Prostate gland (tissue), 2 donors: Measurements from ENCODE around the gene LMX1B. TPM values are rescaled to one million over a fixed set of nuclear protein-coding genes. Genes with fewer than 3 reads are reported as not detected.

Source experiments
- DNase-seq: peaks from one replicate; pipeline ENCODE4 v3.0.0-alpha.2; 2019; ENCODE audit warnings: low spot score
- H3K27ac ChIP-seq, 2 donors: fragments of 200-600 bp; sonication (generic); 2 replicates each; pipeline ENCODE4 v1.5.1; 2017 to 2019
- H3K27me3 ChIP-seq: fragments of 200-600 bp; sonication (generic); replicated peaks from 2 replicates; pipeline ENCODE4 v1.5.1; 2019; ENCODE audit not compliant: insufficient read depth
- H3K36me3 ChIP-seq, 2 donors: fragments of 200-600 bp; sonication (generic); 1 replicate in 1 of 2; 2 replicates in 1 of 2; pipeline versions ENCODE4 v1.5.1 to v1.8.1; 2017 to 2019
- H3K4me1 ChIP-seq: fragments of 200-600 bp; sonication (generic); replicated peaks from 2 replicates; pipeline ENCODE4 v1.5.1; 2019
- H3K4me3 ChIP-seq, 2 donors: fragments of 200-600 bp; sonication (generic); 2 replicates each; pipeline ENCODE4 v1.5.1; 2017 to 2019
- H3K9me3 ChIP-seq: fragments of 200-600 bp; sonication (generic); 2 replicates; pipeline ENCODE4 v1.5.1; 2017
- POLR2A ChIP-seq: fragments of 450-650 bp; IDR thresholded peaks from one replicate; pipeline ENCODE4 v1.6.1; 2016; ENCODE audit warnings: antibody characterized with exemption, mild to moderate bottlenecking
- POLR2AphosphoS5 ChIP-seq: sonication (generic); formaldehyde crosslinking; IDR thresholded peaks from one replicate; pipeline ENCODE4 v1.6.1; 2017; ENCODE audit warnings: antibody characterized with exemption
- WGBS: methylation state at CpG from one replicate; pipeline ENCODE4 v1.1.5; 2018; 5-methylcytosine and 5-hydroxymethylcytosine counted together
- intact Hi-C: fragments of 100-400 bp; cut with DNase I; formaldehyde crosslinking; loops from one replicate; pipeline ENCODE4 v1.14.2; 2022
- total RNA-seq, 2 donors: library from RNA; depleted of rRNA; stranded (reverse); fragments of >200 nt; gene quantifications; one replicate each; pipeline ENCODE4 v1.1.0, GENCODE V29; 2016
- TF ChIP-seq, protein P1 (sequence below), 4 experiments: fragments of 200-600 bp in 2 of 4; fragments of 450-650 bp in 2 of 4; sonication (generic) in 2 of 4; IDR thresholded peaks; 1 replicate in 3 of 4; 2 replicates in 1 of 4; pipeline ENCODE4 v1.5.1; 2016 to 2019; ENCODE audit warnings: antibody characterized with exemption in 4 of 4, mild to moderate bottlenecking in 2 of 4, moderate library complexity in 2 of 4

LMX1B gene
- total RNA-seq, 2 donors from 2014 or later = 0.18 to 2.1 TPM

DNA sequence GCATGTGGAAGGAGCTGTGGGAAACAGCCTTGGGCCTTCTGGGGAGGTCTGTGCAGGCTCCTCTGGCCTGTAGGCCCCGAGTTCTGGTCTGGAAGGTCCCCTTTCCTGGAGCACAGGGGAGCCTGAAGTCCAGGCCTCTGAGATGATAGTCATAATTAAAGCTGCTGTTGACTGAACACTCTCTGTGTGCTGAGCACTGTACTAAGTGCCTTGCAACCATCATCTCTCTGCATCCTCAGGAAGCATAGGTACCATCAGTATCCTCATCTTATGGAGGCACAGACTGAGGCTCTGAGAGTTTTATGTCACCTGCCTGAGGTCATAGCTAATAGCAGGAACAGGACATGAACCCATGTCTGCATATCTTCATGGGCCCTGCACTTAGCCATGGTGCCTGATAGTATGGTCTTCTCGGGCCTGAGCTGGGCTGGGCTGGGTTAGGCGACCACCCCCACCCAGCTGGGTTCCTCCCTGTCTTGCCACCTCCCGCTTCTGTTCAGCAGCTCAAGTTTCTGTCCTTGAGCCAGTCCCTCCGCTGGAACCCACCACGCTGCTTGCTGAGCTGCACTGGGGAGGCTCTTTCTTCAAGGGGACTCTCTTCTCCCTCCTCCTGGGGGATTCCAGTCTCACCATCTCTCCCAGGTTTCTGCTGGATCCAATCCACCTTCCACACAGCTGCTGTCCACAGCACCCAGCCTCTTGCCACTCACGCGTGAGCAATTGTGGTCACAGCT lies 27.6 kb downstream of the LMX1B start:
- intact Hi-C loops = no loop called here
- TF ChIP-seq, protein P1, sequence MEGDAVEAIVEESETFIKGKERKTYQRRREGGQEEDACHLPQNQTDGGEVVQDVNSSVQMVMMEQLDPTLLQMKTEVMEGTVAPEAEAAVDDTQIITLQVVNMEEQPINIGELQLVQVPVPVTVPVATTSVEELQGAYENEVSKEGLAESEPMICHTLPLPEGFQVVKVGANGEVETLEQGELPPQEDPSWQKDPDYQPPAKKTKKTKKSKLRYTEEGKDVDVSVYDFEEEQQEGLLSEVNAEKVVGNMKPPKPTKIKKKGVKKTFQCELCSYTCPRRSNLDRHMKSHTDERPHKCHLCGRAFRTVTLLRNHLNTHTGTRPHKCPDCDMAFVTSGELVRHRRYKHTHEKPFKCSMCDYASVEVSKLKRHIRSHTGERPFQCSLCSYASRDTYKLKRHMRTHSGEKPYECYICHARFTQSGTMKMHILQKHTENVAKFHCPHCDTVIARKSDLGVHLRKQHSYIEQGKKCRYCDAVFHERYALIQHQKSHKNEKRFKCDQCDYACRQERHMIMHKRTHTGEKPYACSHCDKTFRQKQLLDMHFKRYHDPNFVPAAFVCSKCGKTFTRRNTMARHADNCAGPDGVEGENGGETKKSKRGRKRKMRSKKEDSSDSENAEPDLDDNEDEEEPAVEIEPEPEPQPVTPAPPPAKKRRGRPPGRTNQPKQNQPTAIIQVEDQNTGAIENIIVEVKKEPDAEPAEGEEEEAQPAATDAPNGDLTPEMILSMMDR (IDR thresholded peaks at IDR 0.05) = no peak
- TF ChIP-seq POLR2A (no peak), POLR2AphosphoS5 (no peak)

DNA sequence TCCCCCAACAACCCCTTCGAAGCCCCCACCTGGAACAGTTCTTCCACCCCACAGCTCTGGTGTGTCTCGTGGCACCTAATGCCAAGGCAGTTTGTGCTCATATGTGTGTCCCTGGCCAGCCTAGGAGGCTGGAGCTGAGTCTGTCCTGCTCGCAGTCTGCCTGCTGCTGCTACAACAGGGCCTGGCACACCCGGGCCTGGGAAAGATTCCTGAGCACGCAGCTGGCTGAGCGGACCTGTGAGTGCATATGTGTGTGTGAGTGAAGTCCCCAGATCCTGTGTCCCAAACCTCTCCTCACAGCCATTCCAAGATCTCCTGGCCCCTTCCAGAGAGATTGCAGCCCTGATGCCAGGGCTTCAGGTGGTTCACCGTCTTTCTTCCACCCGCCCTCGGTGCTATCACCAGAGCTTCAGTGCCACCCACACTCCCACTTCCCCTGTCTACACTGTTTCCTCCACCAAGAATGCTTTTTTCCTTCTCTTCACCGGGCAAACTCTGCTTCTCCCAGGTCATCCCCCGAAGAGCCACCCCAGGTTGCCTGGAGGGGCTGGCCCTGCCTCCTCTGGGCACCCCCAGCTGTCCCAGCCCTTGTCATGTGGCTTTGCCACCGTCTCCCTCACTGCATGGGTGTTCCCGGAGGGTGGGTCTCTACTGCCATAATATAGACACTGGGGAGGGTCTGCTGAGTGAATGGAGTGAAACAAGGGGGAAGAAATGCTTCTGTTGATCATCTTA lies 28.4 kb downstream of the LMX1B start:
- Histone ChIP-seq H3K27me3 (peaks cover 8% of the 10 kb centered on the region), H3K27ac (no peak overlapping the region), H3K4me3 (no peak overlapping the region), H3K4me1 (no peaks in the 10 kb centered on the region), H3K9me3 (no peaks in the 10 kb centered on the region), H3K36me3 (no peaks in the 10 kb centered on the region)
- no peak for DNase-seq
- TF ChIP-seq POLR2AphosphoS5 (no peak), POLR2A (no peak)
- TF ChIP-seq, protein P1 (IDR thresholded peaks at IDR 0.05) = no peak
- WGBS = 67% methylated on average over 12 of the region's 13 CpGs
- intact Hi-C loops = no loop called here

More for the DNA sequence above, 27.6 kb downstream of the LMX1B start:
- H3K4me3 ChIP-seq = no peak overlapping the region
- peaks cover 11% of the 10 kb centered on the region for H3K27me3 ChIP-seq
- H3K4me1 ChIP-seq = no peaks in the 10 kb centered on the region
- WGBS = 84% methylated on average over 8 of the region's 8 CpGs
- H3K9me3 ChIP-seq = no peaks in the 10 kb centered on the region
- H3K27ac ChIP-seq = no peak overlapping the region
- H3K36me3 ChIP-seq = no peaks in the 10 kb centered on the region
- no peak for DNase-seq

DNA sequence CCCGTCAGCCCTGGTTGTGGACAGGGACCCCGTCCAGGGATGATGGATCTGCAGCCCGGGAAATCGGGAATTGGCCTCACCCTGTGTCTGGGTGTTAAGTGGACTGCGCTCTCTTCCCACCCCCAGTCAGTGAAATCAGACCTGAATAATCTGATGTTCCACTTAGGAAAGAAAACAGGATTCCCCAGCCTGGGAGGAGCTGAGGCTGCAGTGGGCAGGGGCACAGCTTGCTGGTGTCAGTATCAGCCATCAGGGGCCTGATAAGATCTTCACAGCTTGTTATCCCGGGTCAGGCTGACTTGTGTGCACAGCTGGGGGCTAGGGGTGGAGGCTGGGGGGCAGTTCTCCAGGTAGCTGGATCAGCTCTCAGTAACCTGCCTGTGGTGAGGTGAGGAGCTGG lies 29.1 kb downstream of the LMX1B start:
- no peaks in the 10 kb centered on the region for H3K9me3 ChIP-seq
- H3K27ac ChIP-seq = no peak overlapping the region
- intact Hi-C loops = no loop called here
- DNase-seq = no peak
- TF ChIP-seq POLR2A (no peak), POLR2AphosphoS5 (no peak)
- TF ChIP-seq, protein P1 (IDR thresholded peaks at IDR 0.05) = no peak
- no peak overlapping the region for H3K4me3 ChIP-seq
- 34% methylated on average over 6 of the region's 6 CpGs for WGBS
- H3K27me3 ChIP-seq = peaks cover 6% of the 10 kb centered on the region
- no peaks in the 10 kb centered on the region for H3K36me3 ChIP-seq
- H3K4me1 ChIP-seq = no peaks in the 10 kb centered on the region

DNA sequence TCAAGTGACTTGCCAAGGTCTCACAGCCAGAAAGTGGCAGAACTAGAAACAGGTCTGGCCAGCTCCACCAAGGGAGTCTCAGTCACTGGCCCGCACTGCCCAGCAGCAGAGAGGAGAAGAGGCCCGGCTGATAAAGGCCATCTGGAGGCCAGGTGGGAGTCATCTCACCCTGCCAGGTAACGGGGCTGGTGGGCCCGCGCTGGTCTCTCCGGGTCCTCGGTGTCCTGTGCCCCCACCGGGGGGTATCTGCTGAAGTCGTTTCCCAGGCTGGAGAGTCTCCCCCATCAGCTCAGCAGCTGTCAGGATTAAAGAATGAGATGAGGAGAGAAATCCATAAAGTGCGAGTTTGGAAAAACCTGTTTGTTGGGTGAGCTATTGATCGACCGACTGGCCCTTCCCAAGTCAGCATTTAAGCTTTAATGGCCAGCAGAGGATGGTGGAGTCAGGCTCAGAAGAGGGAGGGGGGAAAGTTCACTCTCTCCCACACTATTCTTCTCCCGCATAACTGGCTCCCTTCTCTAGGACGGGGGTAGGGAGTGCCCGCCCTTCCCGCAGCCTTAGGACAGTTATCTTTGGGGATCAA lies 30.3 kb downstream of the LMX1B start:
- no peaks in the 10 kb centered on the region for H3K4me1 ChIP-seq
- H3K27ac ChIP-seq = no peak overlapping the region
- DNase-seq = no peak
- intact Hi-C loops = no loop called here
- no peaks in the 10 kb centered on the region for H3K27me3 ChIP-seq
- no peaks in the 10 kb centered on the region for H3K9me3 ChIP-seq
- TF ChIP-seq POLR2A (no peak), POLR2AphosphoS5 (peak; percentile 26)
- TF ChIP-seq, protein P1 (IDR thresholded peaks at IDR 0.05) = no peak
- H3K36me3 ChIP-seq = no peaks in the 10 kb centered on the region
- H3K4me3 ChIP-seq = no peak overlapping the region
- WGBS = 23% methylated on average over 16 of the region's 16 CpGs
